Psoas muscle (tissue), 8 donors: ENCODE results near the gene SNED1. TPM values are rescaled to one million over a fixed set of nuclear protein-coding genes. Genes with fewer than 3 reads are reported as not detected.

Source experiments
- ATAC-seq, 4 donors: fragments of 200-7000 bp; cut with Tn5 transposase; one replicate each; pipeline ENCODE4 v1.9.1; 2020; ENCODE audit warnings: moderate library complexity in 3 of 4, mild to moderate bottlenecking in 2 of 4
- DNase-seq, 2 donors: peaks; one replicate each; pipeline ENCODE4 v3.0.0-alpha.2; 2020
- H3K27ac ChIP-seq: fragments of 200-600 bp; one replicate; pipeline ENCODE4 v1.8.0; 2022
- H3K27me3 ChIP-seq, 3 donors: fragments of 200-600 bp in 1 of 3; one replicate each; pipeline versions ENCODE4 v1.6.1 to v1.8.0; 2013 to 2022; ENCODE audit warnings: low read length in 2 of 3, mild to moderate bottlenecking in 2 of 3, moderate library complexity in 1 of 3; ENCODE audit not compliant: insufficient read depth in 3 of 3
- H3K36me3 ChIP-seq, 2 donors: fragments of 200-600 bp in 1 of 2; one replicate each; pipeline versions ENCODE4 v1.6.1 to v1.8.0; 2013 to 2022; ENCODE audit warnings: low read depth in 1 of 2, mild to moderate bottlenecking in 1 of 2, moderate library complexity in 1 of 2; ENCODE audit not compliant: insufficient read depth in 1 of 2
- H3K4me1 ChIP-seq: fragments of 200-600 bp; one replicate; pipeline ENCODE4 v1.8.0; 2022
- H3K4me3 ChIP-seq: fragments of 200-600 bp; one replicate; pipeline ENCODE4 v1.8.0; 2022; ENCODE audit warnings: mild to moderate bottlenecking
- H3K9me3 ChIP-seq: fragments of 200-600 bp; one replicate; pipeline ENCODE4 v1.8.0; 2022
- CTCF ChIP-seq: fragments of 200-600 bp; IDR thresholded peaks from one replicate; pipeline ENCODE4 v1.8.0; 2022; ENCODE audit warnings: antibody characterized with exemption
- WGBS, 3 donors: extraction: QIAGEN DNeasy Blood & Tissue Kit; methylation state at CpG; one replicate each; pipeline versions ENCODE4 v1.1.6 to v1.1.7; 2013; 5-methylcytosine and 5-hydroxymethylcytosine counted together
- intact Hi-C, 2 donors: fragments of 100-400 bp; cut with DNase I; formaldehyde crosslinking; loops; one replicate each; pipeline versions ENCODE4 v1.11.0 to v1.14.2; 2022
- polyA plus RNA-seq, 3 donors: library from polyadenylated mRNA; stranded (reverse); fragments of 200-250 nt; gene quantifications; one replicate each; pipeline ENCODE4 v1.2.3, GENCODE V29; 2013
- total RNA-seq, 4 donors: library from RNA; stranded (reverse); fragmentation: NEBNext Ultra II Directional in 2 of 4; extraction: Animal tissue kit (Norgen Biotek cat#: 25700) in 2 of 4; gene quantifications; one replicate each; pipeline versions ENCODE4 v1.2.1 to v1.2.4, GENCODE V29; 2021 to 2023
- donor health status: healthy with polysubstance abuse.
- donor health status: DM: no; HTN: no; CAD: no; lungs with moderate emphysema.
- donor health status: Bipolar disorder and iron deficiency.
- donor health status: healthy.
- donor health status: DM: yes; HTN: yes; CAD: no.
- donor health status: DM: no; HTN: no; CAD: no.
- donor health status: DM: no; HTN: no; CAD: no.
- donor health status: DM: yes; HTN: yes; CAD: no.

The SNED1 gene
- total and polyA plus RNA-seq, 7 donors, result 7.8 to 36.9 (median 9.2) TPM

GRCh38 chr2:241048949-241049343 is 50.5 kb downstream of the SNED1 start:
- H3K36me3 ChIP-seq, result peaks cover 11 to 80% of the 10 kb centered on the region in 2 donors
- no peak for DNase-seq
- 85 to 90% (median 87%) methylated on average over 11 of the region's 11 CpGs for WGBS, 3 donors

GRCh38 chr2:241049739-241050623 is 51.6 kb downstream of the SNED1 start:
- Histone ChIP-seq H3K9me3 (no peaks in the 10 kb centered on the region), H3K27me3 (no peaks in the 10 kb centered on the region), H3K27ac (no peak overlapping the region), H3K4me3 (no peak overlapping the region), H3K4me1 (no peaks in the 10 kb centered on the region), H3K36me3 (peaks cover 5 to 80% of the 10 kb centered on the region in 2 donors)
- DNase-seq (no peak), ATAC-seq (no peak)
- WGBS, 3 donors, result 63 to 68% (median 65%) methylated on average over 36 to 38 of the region's 38 CpGs
- intact Hi-C loops, result no loop called here
- TF ChIP-seq CTCF, result no peak

More at GRCh38 chr2:241048949-241049343, 50.5 kb downstream of the SNED1 start:
- intact Hi-C loops, result no loop called here
- no peaks in the 10 kb centered on the region for H3K4me1 ChIP-seq
- no peak overlapping the region for H3K27ac ChIP-seq
- TF ChIP-seq CTCF, result no peak
- H3K9me3 ChIP-seq, result no peaks in the 10 kb centered on the region
- ATAC-seq, result peak in 1 of 4 donors; percentile 9
- H3K27me3 ChIP-seq, result no peaks in the 10 kb centered on the region
- H3K4me3 ChIP-seq, result no peak overlapping the region

- Histone ChIP-seq H3K27me3 (no peaks in the 10 kb centered on the region), H3K36me3 (peaks cover 5 to 82% of the 10 kb centered on the region in 2 donors), H3K4me1 (no peaks in the 10 kb centered on the region), H3K4me3 (no peak overlapping the region), H3K9me3 (no peaks in the 10 kb centered on the region), H3K27ac (no peak overlapping the region)
- intact Hi-C loops, result no loop called here
- no peak for TF ChIP-seq CTCF
- DNase-seq (no peak), ATAC-seq (peak in 1 of 4 donors; percentile 14)
- WGBS, 3 donors, result 90 to 92% (median 91%) methylated on average over 17 to 18 of the region's 18 CpGs
These were observed 52.5 kb downstream of the SNED1 start for GRCh38 chr2:241050624-241051577.

- Histone ChIP-seq H3K9me3 (no peaks in the 10 kb centered on the region), H3K4me1 (no peaks in the 10 kb centered on the region), H3K36me3 (peaks cover 5 to 74% of the 10 kb centered on the region in 2 donors), H3K4me3 (no peak overlapping the region), H3K27me3 (no peaks in the 10 kb centered on the region), H3K27ac (no peak overlapping the region)
- intact Hi-C loops, result no loop called here
- ATAC-seq, result no peak
- no peak for TF ChIP-seq CTCF
- DNase-seq, result peak; percentile 12 to 31
- WGBS, 3 donors, result 88 to 90% (median 90%) methylated on average over 31 to 33 of the region's 33 CpGs
These were observed 53.4 kb downstream of the SNED1 start for GRCh38 chr2:241051578-241052487.
